Activated B cell treated with CpG ODN at 0.5 μM for 24 hours (primary cell): ENCODE data around the gene LAPTM4A. TPM values are rescaled to one million over a fixed set of nuclear protein-coding genes. Genes with fewer than 3 reads are reported as not detected.

Experiments used
- ATAC-seq: fragments of 200-7000 bp; cut with Tn5 transposase; one replicate; pipeline ENCODE4 v1.10.0; 2021; ENCODE audit warnings: low read depth, mild to moderate bottlenecking, moderate library complexity
- CTCF ChIA-PET: fragments of 350-600 bp; sonication (Branson Sonifier 250); formaldehyde crosslinking; loops from one replicate; lab custom pipeline; 2021; ENCODE audit warnings: antibody characterized with exemption; lab: Charles Lee
- POLR2A ChIA-PET: fragments of 350-600 bp; sonication (Branson Sonifier 250); formaldehyde crosslinking; loops from one replicate; lab custom pipeline; 2021; ENCODE audit warnings: antibody characterized with exemption; lab: Charles Lee
- DNase-seq: peaks from one replicate; pipeline ENCODE4 v3.0.0; 2022
- H3K27ac Mint-ChIP-seq: one replicate; pipeline ENCODE4 v1.8.0; 2020; ENCODE audit warnings: mixed read lengths
- H3K27me3 Mint-ChIP-seq: one replicate; pipeline ENCODE4 v1.8.0; 2021; ENCODE audit warnings: mixed read lengths
- H3K36me3 Mint-ChIP-seq: one replicate; pipeline ENCODE4 v1.8.0; 2021; ENCODE audit warnings: low read depth, mixed read lengths
- H3K4me1 Mint-ChIP-seq: one replicate; pipeline ENCODE4 v1.8.0; 2021; ENCODE audit warnings: mixed read lengths
- H3K4me3 Mint-ChIP-seq: one replicate; pipeline ENCODE4 v1.8.0; 2020; ENCODE audit warnings: mild to moderate bottlenecking, mixed read lengths
- H3K9me3 Mint-ChIP-seq: one replicate; pipeline ENCODE4 v1.8.0; 2020; ENCODE audit warnings: mixed read lengths
- CTCF ChIP-seq: fragments of 200-600 bp; IDR thresholded peaks from one replicate; pipeline ENCODE4 v1.8.0; 2022; ENCODE audit warnings: antibody characterized with exemption, mild to moderate bottlenecking
- intact Hi-C: fragments of 100-400 bp; cut with micrococcal nuclease; formaldehyde crosslinking; loops from one replicate; pipeline ENCODE4 v1.15.1; 2024
- total RNA-seq: library from RNA; stranded (reverse); gene quantifications from 2 replicates; pipeline ENCODE4 v1.2.3, GENCODE V29; 2022

LAPTM4A gene
- total RNA-seq, 1 donor from 2014 or later = 47.2 TPM

- Mint-ChIP-seq H3K9me3 (no peaks in the 10 kb centered on the region), H3K4me1 (no peaks in the 10 kb centered on the region), H3K27me3 (peaks cover 19% of the 10 kb centered on the region), H3K27ac (no peak overlapping the region), H3K4me3 (no peak overlapping the region), H3K36me3 (no peaks in the 10 kb centered on the region)
- ATAC-seq (no peak), DNase-seq (no peak)
- CTCF ChIA-PET = interaction anchor here (1.3 to 3.4 kb wide), 2 partner anchors 80 to 140 kb away, joined by 4 to 39 read pairs; no protein-coding TSS in a partner anchor
- TF ChIP-seq CTCF = no peak
- POLR2A ChIA-PET = no interaction called here
- intact Hi-C loops = loop anchor here (5.0 kb wide), 1 partner anchor 1708 kb away; no protein-coding TSS in a partner anchor
These were observed 44.0 kb upstream of the LAPTM4A start for GRCh38 chr2:20095469-20095868.

GRCh38 chr2:20094955-20095354, 43.5 kb upstream of the LAPTM4A start:
- no peak overlapping the region for H3K27ac Mint-ChIP-seq
- H3K27me3 Mint-ChIP-seq = peaks cover 22% of the 10 kb centered on the region
- no peaks in the 10 kb centered on the region for H3K4me1 Mint-ChIP-seq
- no peaks in the 10 kb centered on the region for H3K36me3 Mint-ChIP-seq
- ChIA-PET CTCF (interaction anchor here (1.0 to 3.4 kb wide), 3 partner anchors 47 to 140 kb away, joined by 3 to 39 read pairs (median 4); no protein-coding TSS in a partner anchor), POLR2A (no interaction called here)
- TF ChIP-seq CTCF = no peak
- intact Hi-C loops = loop anchor here (5.0 kb wide), 1 partner anchor 1708 kb away; no protein-coding TSS in a partner anchor
- H3K4me3 Mint-ChIP-seq = no peak overlapping the region
- H3K9me3 Mint-ChIP-seq = no peaks in the 10 kb centered on the region
- ATAC-seq (no peak), DNase-seq (no peak)

- Mint-ChIP-seq H3K9me3 (no peaks in the 10 kb centered on the region), H3K4me3 (no peak overlapping the region), H3K27ac (no peak overlapping the region), H3K4me1 (no peaks in the 10 kb centered on the region), H3K27me3 (peaks cover 22% of the 10 kb centered on the region), H3K36me3 (no peaks in the 10 kb centered on the region)
- ChIA-PET CTCF (interaction anchor here (1.0 to 3.4 kb wide), 2 partner anchors 46 to 79 kb away, joined by 3 to 39 read pairs; no protein-coding TSS in a partner anchor), POLR2A (no interaction called here)
- TF ChIP-seq CTCF = no peak
- DNase-seq (no peak), ATAC-seq (no peak)
- intact Hi-C loops = no loop called here
These were observed 42.8 kb upstream of the LAPTM4A start for GRCh38 chr2:20094142-20094755.

GRCh38 chr2:20093263-20094141, 42.1 kb upstream of the LAPTM4A start:
- peaks cover 22% of the 10 kb centered on the region for H3K27me3 Mint-ChIP-seq
- ATAC-seq = no peak
- POLR2A ChIA-PET = no interaction called here
- TF ChIP-seq CTCF = no peak
- DNase-seq = no peak
- no peaks in the 10 kb centered on the region for H3K36me3 Mint-ChIP-seq
- intact Hi-C loops = no loop called here
- no peak overlapping the region for H3K4me3 Mint-ChIP-seq
- CTCF ChIA-PET = interaction anchor here (3.4 kb wide), 1 partner anchor 78 kb away, joined by 39 read pairs; no protein-coding TSS in a partner anchor
- no peak overlapping the region for H3K27ac Mint-ChIP-seq
- no peaks in the 10 kb centered on the region for H3K4me1 Mint-ChIP-seq
- H3K9me3 Mint-ChIP-seq = no peaks in the 10 kb centered on the region

GRCh38 chr2:20092901-20093235, 41.4 kb upstream of the LAPTM4A start:
- intact Hi-C loops = no loop called here
- no peak for TF ChIP-seq CTCF
- no peak for DNase-seq
- POLR2A ChIA-PET = no interaction called here
- Mint-ChIP-seq H3K36me3 (no peaks in the 10 kb centered on the region), H3K27me3 (peaks cover 23% of the 10 kb centered on the region), H3K27ac (no peak overlapping the region), H3K4me3 (no peak overlapping the region), H3K4me1 (no peaks in the 10 kb centered on the region), H3K9me3 (no peaks in the 10 kb centered on the region)
- CTCF ChIA-PET = interaction anchor here (2.5 kb wide), 1 partner anchor 78 kb away, joined by 6 read pairs; no protein-coding TSS in a partner anchor
- ATAC-seq = no peak
